GM18505 (cell line): ENCODE results near the gene ZNF775.
"Not testable (repeated sequence)": the region's sequence is repeated elsewhere in the genome, so short reads cannot be mapped to it uniquely, and the experiment has no call there.

Source experiments
- ATAC-seq: cut with Tn5 transposase; IDR thresholded peaks from one replicate; pipeline ENCODE4 v1.9.1; 2021; ENCODE audit not compliant: unreplicated experiment
- POLR2A ChIP-seq: IDR thresholded peaks from 4 replicates; pipeline ENCODE4 v1.6.1; 2011; ENCODE audit warnings: borderline replicate concordance; ENCODE audit not compliant: insufficient read depth, insufficient read length; ENCODE audit errors: extremely low read depth

The ZNF775 gene

GRCh38 chr7:150384406-150385301, 5.5 kb downstream of the ZNF775 start:
- ATAC-seq, result no peak
- TF ChIP-seq POLR2A, result no peak

DNA sequence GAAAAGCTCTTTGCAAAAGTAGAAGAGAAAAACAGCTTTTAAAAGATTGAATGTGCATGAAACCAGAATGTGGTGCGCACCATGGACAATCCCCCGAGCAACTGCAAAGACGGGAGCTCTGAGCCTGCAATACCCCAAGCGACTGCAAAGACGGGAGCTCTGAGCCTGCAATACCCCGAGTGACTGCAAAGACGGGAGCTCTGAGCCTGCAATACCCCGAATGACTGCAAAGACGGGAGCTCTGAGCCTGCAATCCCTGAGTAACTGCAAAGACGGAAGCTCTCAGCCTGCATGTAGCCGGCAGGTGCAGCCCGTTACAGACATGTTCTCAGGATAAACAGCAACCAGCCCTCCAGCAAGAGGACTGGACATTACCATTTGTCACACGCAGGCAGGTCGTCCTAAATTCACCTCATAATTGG, 6.2 kb downstream of the ZNF775 start:
- no peak for ATAC-seq
- TF ChIP-seq POLR2A, result no peak

DNA sequence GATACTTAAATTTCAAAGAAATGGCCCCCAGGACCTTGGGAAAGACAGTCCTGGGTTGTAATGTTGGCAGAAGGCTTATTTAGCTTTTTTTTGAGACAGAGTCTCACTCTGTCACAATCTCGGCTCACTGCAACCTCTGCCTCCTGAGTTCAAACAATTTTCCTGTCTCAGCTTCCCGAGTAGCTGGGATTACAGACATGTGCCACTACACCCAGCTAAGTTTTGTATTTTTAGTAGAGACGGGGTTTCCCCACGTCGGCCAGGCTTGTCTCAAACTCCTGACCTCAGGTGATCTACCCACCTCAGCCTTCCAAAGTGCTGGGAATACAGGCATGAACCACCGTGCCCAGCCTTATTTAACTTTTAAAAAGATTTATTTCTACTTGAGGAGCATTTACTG, 6.8 kb downstream of the ZNF775 start:
- not testable (repeated sequence) for ATAC-seq

- ATAC-seq, result no peak
Measured at GRCh38 chr7:150388306-150388705, 9.2 kb downstream of the ZNF775 start.

GRCh38 chr7:150388709-150389531, 9.8 kb downstream of the ZNF775 start:
- no peak for TF ChIP-seq POLR2A
- no peak for ATAC-seq

More at GRCh38 chr7:150388306-150388705, 9.2 kb downstream of the ZNF775 start:
- TF ChIP-seq POLR2A, result no peak

DNA sequence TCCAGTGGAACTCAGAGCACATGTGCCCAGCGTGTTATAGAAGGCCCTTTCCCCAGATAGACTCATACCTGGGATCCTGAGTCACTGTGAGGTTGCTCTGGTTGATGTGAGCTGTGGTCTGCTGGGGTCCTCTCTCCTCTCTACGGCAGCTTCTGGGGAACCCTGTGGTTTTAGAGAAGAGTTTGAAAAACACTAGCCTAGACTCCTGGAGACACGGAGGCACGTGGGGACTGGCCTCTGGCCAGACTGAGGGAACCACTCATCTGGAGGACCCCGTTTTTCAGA, 10.3 kb downstream of the ZNF775 start:
- no peak for ATAC-seq
- no peak for TF ChIP-seq POLR2A

DNA sequence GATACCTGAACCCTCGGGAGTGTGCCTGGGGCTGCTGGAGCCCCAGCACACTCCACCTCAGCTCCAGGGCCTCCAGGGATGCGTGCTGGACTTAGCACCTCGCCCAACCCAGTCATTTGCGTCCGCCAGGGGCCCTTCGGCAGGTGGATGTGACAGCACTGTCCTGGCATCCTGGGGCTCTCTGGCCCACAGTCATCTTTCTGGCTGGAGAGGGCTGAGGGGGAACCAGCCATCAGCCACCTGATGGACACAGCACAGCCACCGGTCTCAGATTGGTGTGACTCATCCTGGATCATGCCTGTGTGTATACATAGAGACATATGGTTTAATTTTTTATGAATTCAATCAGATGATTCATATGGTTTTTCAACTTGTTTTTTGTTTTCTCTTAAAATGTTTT, 11.1 kb downstream of the ZNF775 start:
- TF ChIP-seq POLR2A, result no peak
- no peak for ATAC-seq

- ATAC-seq, result no peak
- TF ChIP-seq POLR2A, result no peak
Measured at GRCh38 chr7:150393325-150393724, 14.2 kb downstream of the ZNF775 start.

DNA sequence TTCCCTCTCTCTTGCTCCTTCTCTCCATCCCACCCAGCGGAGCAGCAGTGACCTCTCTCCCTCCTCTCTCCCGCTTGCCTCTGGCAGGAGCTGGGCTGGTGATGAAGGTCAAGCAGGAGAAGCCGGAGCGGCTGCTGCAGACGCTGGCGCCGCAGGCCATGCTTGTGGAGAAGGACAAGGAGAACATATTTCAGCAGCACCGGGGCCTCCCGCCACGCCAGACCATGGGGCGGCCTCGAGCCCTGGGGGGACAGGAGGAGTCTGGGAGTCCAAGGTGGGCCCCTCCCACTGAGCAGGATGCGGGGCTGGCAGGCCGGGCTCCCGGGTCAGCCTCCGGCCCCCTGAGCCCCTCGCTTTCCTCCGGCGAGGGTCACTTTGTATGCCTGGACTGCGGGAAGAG, 17.3 kb downstream of the ZNF775 start:
- TF ChIP-seq POLR2A, result no peak
- no peak for ATAC-seq

GRCh38 chr7:150396851-150397260, 17.7 kb downstream of the ZNF775 start:
- no peak for ATAC-seq
- TF ChIP-seq POLR2A, result no peak

DNA sequence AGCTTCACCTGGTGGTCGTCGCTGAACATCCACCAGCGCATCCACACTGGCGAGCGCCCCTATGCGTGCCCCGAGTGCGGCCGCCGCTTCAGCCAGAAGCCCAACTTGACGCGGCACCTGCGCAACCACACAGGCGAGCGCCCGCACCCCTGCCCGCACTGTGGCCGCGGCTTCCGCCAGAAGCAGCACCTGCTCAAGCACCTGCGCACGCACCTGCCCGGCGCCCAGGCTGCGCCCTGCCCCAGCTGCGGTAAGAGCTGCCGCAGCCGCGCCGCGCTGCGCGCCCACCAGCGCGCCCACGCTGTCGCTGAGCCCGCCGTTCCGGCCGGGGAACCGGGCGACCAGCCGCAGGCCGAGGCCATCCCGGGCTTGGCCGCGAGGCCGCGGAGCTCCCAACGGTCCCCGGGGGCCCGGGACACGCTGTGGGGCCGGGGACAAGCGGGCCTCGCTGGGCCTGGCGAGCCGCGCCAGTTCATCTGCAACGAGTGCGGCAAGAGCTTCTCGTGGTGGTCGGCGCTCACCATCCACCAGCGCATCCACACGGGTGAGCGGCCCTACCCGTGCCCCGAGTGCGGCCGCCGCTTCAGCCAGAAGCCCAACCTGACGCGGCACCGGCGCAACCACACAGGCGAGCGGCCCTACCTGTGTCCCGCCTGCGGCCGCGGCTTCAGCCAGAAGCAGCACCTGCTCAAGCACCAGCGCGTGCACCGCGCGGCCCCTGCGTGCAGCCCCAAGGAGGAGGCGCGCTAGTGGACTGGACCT, 18.4 kb downstream of the ZNF775 start:
- ATAC-seq, result no peak
- TF ChIP-seq POLR2A, result no peak

DNA sequence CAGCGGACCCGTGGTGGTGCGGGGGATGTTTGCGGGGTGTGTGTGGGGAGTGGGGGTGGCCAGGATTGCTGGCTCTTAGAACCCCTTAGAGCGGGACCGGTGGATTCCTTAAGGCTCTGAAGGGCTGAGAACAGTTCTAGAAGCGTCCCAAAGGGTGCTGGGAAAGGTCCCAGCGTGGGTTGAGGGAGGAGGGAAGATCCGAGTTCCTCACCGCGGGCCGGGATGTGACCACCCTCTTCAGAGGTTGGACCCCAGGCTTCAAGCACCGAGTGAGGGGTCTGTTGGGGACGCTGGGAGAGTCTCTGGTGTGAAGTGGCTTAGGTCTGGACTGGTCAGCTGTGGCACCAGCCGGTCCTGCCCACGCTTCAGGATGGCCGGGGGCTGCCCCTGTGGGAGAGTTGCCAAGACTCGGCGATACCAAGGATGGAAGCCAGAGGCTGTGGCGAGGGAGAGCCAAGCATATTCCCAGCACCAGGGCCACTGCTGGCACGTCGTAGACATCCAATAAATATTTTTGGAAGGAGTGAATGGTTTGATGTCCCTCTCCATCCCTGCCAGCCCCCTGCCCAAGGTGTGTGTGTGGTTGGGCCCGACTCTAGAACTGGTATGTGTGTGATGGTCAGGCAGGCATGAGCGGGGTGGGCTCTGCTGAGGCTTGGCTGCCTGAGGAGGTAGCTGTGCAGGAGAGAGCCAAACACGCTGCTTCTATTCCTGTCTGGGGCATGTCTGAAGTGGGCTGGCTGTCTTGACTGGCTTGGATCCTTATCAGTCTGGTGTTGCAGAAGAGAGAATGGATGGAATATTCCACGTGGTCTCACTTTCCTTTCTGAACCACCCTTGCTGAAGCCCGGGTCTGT, 19.2 kb downstream of the ZNF775 start:
- no peak for ATAC-seq
- TF ChIP-seq POLR2A, result no peak

DNA sequence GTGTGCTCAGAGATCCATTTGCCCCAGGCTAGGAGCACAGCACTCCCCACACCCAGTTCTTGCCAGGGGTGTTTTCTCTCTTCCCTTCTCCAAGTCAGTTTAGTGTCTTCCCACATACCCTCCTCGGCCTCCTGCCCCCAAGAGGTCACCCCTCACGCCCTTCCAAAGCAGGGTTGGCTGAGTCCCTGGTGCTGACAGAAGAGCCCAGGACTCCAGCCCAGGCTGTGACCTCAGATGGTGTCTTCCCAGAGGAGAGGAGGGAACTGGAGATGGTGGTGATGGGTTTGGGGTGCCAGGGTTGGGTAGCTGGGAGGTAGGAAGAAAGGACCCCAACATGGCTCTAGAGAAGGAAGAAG, 19.8 kb downstream of the ZNF775 start:
- no peak for ATAC-seq
- no peak for TF ChIP-seq POLR2A
